Smooth muscle cell (in vitro differentiated cells): Measurements from ENCODE around the gene CAVIN3. TPM values are rescaled to one million over a fixed set of nuclear protein-coding genes. Genes with fewer than 3 reads are reported as not detected.

Experiments
- DNase-seq: peaks from one replicate; lab custom pipeline; 2025; ENCODE audit not compliant: unreplicated experiment; lab: John Stamatoyannopoulos, UW
- H2AFZ ChIP-seq: fragments of 200-600 bp; sonication (generic); 2 replicates; pipeline ENCODE4 v1.6.0; 2016; ENCODE audit warnings: antibody characterized with exemption, low read depth, mild to moderate bottlenecking
- H3F3A ChIP-seq: fragments of 200-600 bp; sonication (generic); 2 replicates; pipeline ENCODE4 v1.6.0; 2017; ENCODE audit warnings: antibody characterized with exemption, low read depth
- H3K27ac ChIP-seq: fragments of 200-600 bp; sonication (generic); 2 replicates; pipeline ENCODE4 v1.5.1; 2016; ENCODE audit warnings: low read depth, mild to moderate bottlenecking
- H3K27me3 ChIP-seq: fragments of 200-600 bp; sonication (generic); 2 replicates; pipeline ENCODE4 v1.6.1; 2016; ENCODE audit warnings: low read depth, mild to moderate bottlenecking
- H3K36me3 ChIP-seq: fragments of 200-600 bp; sonication (generic); 2 replicates; pipeline ENCODE4 v1.5.1; 2016; ENCODE audit warnings: low read depth
- H3K4me1 ChIP-seq: fragments of 200-600 bp; sonication (generic); 2 replicates; pipeline ENCODE4 v1.5.1; 2016; ENCODE audit warnings: low read depth
- H3K4me2 ChIP-seq: fragments of 200-600 bp; sonication (generic); 2 replicates; pipeline ENCODE4 v1.6.0; 2016; ENCODE audit warnings: mild to moderate bottlenecking
- H3K4me3 ChIP-seq: fragments of 200-600 bp; sonication (generic); 2 replicates; pipeline ENCODE4 v1.5.1; 2016; ENCODE audit warnings: mild to moderate bottlenecking
- H3K79me2 ChIP-seq: fragments of 200-600 bp; sonication (generic); 2 replicates; pipeline ENCODE4 v1.6.0; 2016; ENCODE audit warnings: low read depth, mild to moderate bottlenecking
- H3K9ac ChIP-seq: fragments of 200-600 bp; sonication (generic); 2 replicates; pipeline ENCODE4 v1.6.0; 2016; ENCODE audit warnings: low read depth
- H3K9me3 ChIP-seq: fragments of 200-600 bp; sonication (generic); replicated peaks from 2 replicates; pipeline ENCODE4 v1.5.1; 2016; ENCODE audit warnings: low read depth
- H4K20me1 ChIP-seq: fragments of 200-600 bp; sonication (generic); 2 replicates; pipeline ENCODE4 v1.6.0; 2016; ENCODE audit warnings: low read depth
- WGBS: methylation state at CpG from one replicate; pipeline ENCODE4 v1.1.7; 2016; ENCODE audit warnings: low lambda C conversion rate; 5-methylcytosine and 5-hydroxymethylcytosine counted together
- polyA plus RNA-seq: library from polyadenylated mRNA; unstranded; fragments of >200 nt; fragmentation: Nextera tagmentation; extraction: Ambion mirVana; gene quantifications from 2 replicates; pipeline ENCODE4 v1.2.1, GENCODE V29; 2016
- total RNA-seq: library from RNA; depleted of rRNA; stranded (reverse); fragments of >200 nt; gene quantifications from 2 replicates; pipeline ENCODE4 v1.2.3, GENCODE V29; 2014
- TF ChIP-seq, protein P1 (sequence below): fragments of 200-600 bp; sonication (generic); IDR thresholded peaks from 2 replicates; pipeline ENCODE4 v1.5.1; 2017; ENCODE audit warnings: borderline replicate concordance, mild to moderate bottlenecking, antibody characterized with exemption; ENCODE audit not compliant: insufficient read depth, poor library complexity, severe bottlenecking

CAVIN3 gene
- total and polyA plus RNA-seq, 2 experiments from 2014 or later: 177 to 251 TPM

DNA sequence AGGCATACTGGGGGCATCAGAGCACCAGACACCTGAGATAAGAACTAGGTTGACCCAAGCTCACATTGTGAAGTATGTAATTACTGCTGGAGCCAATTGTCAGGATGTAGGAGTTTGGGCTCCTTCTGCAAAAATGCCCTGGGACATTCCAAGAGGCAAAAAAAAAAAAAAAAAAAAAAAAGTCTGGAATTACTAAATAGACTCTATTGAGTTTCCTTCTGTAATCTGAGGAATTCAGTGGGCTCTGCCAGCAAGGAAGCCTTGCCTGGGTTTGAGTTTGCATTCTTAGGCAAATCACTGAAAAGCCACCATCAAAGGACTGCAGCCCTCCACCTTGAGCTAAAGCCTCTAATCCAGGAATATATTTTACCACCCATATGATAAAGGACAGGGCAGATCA, 8.0 kb upstream of the CAVIN3 start:
- Histone ChIP-seq H3K9ac (no peak overlapping the region), H3K36me3 (no peaks in the 10 kb centered on the region), H3K4me2 (no peak overlapping the region), H3F3A (no peaks in the 10 kb centered on the region), H3K27ac (no peak overlapping the region), H3K4me3 (no peak overlapping the region), H2AFZ (no peak overlapping the region), H3K9me3 (no peaks in the 10 kb centered on the region), H3K4me1 (no peaks in the 10 kb centered on the region), H3K27me3 (no peaks in the 10 kb centered on the region), H3K79me2 (no peaks in the 10 kb centered on the region), H4K20me1 (no peaks in the 10 kb centered on the region)
- TF ChIP-seq, protein P1, sequence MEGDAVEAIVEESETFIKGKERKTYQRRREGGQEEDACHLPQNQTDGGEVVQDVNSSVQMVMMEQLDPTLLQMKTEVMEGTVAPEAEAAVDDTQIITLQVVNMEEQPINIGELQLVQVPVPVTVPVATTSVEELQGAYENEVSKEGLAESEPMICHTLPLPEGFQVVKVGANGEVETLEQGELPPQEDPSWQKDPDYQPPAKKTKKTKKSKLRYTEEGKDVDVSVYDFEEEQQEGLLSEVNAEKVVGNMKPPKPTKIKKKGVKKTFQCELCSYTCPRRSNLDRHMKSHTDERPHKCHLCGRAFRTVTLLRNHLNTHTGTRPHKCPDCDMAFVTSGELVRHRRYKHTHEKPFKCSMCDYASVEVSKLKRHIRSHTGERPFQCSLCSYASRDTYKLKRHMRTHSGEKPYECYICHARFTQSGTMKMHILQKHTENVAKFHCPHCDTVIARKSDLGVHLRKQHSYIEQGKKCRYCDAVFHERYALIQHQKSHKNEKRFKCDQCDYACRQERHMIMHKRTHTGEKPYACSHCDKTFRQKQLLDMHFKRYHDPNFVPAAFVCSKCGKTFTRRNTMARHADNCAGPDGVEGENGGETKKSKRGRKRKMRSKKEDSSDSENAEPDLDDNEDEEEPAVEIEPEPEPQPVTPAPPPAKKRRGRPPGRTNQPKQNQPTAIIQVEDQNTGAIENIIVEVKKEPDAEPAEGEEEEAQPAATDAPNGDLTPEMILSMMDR: no peak
- DNase-seq: no peak

DNA sequence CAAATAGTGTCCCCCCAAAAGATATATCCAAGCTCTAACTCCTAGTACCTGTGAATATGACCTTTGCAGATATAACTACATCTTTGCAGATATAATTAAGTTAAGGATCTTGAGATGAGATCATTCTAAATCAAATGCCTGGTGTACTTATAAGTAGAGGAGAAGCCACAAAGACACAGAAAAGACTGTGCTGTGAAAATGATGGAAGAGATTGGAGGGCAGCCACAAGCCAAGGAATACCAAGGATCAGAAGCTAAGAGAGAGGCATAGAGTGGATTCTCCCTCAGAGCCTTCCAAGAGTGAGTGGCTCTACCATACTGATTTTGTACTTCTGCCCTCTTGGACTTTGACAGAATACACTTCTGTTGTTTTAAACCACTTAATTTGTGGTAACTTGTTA, 7.5 kb upstream of the CAVIN3 start:
- DNase-seq: no peak
- H3F3A ChIP-seq: no peaks in the 10 kb centered on the region
- H2AFZ ChIP-seq: no peak overlapping the region
- no peak overlapping the region for H3K9ac ChIP-seq
- TF ChIP-seq, protein P1: no peak
- H3K27me3 ChIP-seq: no peaks in the 10 kb centered on the region
- no peak overlapping the region for H3K4me2 ChIP-seq
- H3K9me3 ChIP-seq: no peaks in the 10 kb centered on the region
- H3K4me1 ChIP-seq: no peaks in the 10 kb centered on the region
- H3K36me3 ChIP-seq: no peaks in the 10 kb centered on the region
- H3K4me3 ChIP-seq: no peak overlapping the region
- H3K79me2 ChIP-seq: no peaks in the 10 kb centered on the region
- no peak overlapping the region for H3K27ac ChIP-seq
- no peaks in the 10 kb centered on the region for H4K20me1 ChIP-seq

DNA sequence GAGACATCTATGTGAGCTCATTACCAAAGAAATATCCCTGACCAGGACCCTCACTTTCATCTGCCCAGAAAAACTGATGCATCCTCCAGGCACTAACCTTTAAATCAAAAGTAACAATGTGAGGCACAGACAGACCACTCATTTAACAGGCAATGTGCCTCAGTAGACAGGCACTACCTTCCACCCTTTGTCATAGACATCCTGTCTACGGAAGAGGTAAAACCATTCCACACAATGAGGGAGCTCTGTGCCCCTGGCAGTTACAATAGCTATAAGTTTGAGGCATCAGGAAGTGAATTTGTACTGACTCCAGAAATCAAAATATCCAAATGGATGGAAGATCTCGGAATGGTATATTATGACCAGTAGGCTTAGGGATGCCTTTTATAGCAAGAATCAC, 6.7 kb upstream of the CAVIN3 start:
- no peaks in the 10 kb centered on the region for H3K27me3 ChIP-seq
- no peaks in the 10 kb centered on the region for H3K36me3 ChIP-seq
- H3K79me2 ChIP-seq: no peaks in the 10 kb centered on the region
- H4K20me1 ChIP-seq: no peaks in the 10 kb centered on the region
- H3K4me1 ChIP-seq: peaks cover 4% of the 10 kb centered on the region
- no peaks in the 10 kb centered on the region for H3K9me3 ChIP-seq
- no peak for DNase-seq
- WGBS: 93% methylated on average over 2 of the region's 2 CpGs
- H3K27ac ChIP-seq: no peak overlapping the region
- TF ChIP-seq, protein P1: no peak
- no peak overlapping the region for H2AFZ ChIP-seq
- no peak overlapping the region for H3K4me3 ChIP-seq
- H3F3A ChIP-seq: peaks cover under 1% of the 10 kb centered on the region
- H3K4me2 ChIP-seq: no peak overlapping the region
- H3K9ac ChIP-seq: no peak overlapping the region

DNA sequence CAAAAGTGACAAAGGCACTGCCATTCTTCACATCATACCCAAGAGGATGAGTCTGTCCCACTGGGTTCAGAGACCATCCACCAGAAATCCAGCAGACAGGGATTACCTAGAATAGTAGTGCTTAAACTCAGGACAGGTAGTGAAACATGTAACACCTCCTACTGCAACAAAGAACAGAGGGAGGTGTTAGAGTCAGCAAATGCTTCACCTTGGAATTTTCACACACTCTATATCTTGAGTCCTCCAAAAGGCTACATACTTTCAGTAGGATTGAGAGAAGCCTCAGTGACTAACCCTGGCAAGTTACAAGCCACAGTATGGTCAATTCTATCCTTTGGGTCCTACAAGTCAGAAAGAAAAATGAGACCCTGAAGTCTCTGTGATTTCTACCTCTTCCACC, 6.0 kb upstream of the CAVIN3 start:
- Histone ChIP-seq H3K9me3 (no peaks in the 10 kb centered on the region), H3K36me3 (no peaks in the 10 kb centered on the region), H3K27me3 (no peaks in the 10 kb centered on the region), H3K4me2 (no peak overlapping the region), H3K79me2 (no peaks in the 10 kb centered on the region), H4K20me1 (no peaks in the 10 kb centered on the region), H2AFZ (no peak overlapping the region), H3K27ac (no peak overlapping the region), H3K4me3 (no peak overlapping the region), H3F3A (peaks cover 6% of the 10 kb centered on the region), H3K4me1 (peaks cover 11% of the 10 kb centered on the region), H3K9ac (no peak overlapping the region)
- TF ChIP-seq, protein P1: no peak
- no peak for DNase-seq
